Panc1 (cell line): Measurements from ENCODE around the gene KRT8. TPM values are rescaled to one million over a fixed set of nuclear protein-coding genes. Genes with fewer than 3 reads are reported as not detected.

Experiments
- ATAC-seq: fragments of 200-7000 bp; cut with Tn5 transposase; 2 replicates; pipeline ENCODE4 v1.9.1; 2020; ENCODE audit warnings: mild to moderate bottlenecking, moderate library complexity
- BruUV-seq: library from RNA; stranded (reverse); fragments of 400-500 nt; replicated peaks from 2 replicates; lab custom pipeline; 2021; lab: Mats Ljungman, UMichigan
- CTCF ChIA-PET: fragments of 300-600 bp; sonication (Branson Sonifier 250); formaldehyde crosslinking; loops from one replicate; lab custom pipeline; 2022; ENCODE audit warnings: antibody characterized with exemption; lab: Charles Lee
- POLR2A ChIA-PET: fragments of 300-600 bp; sonication (Branson Sonifier 250); formaldehyde crosslinking; loops from one replicate; lab custom pipeline; 2022; ENCODE audit warnings: antibody characterized with exemption; lab: Charles Lee
- DNase-seq: peaks from one replicate; pipeline ENCODE4 v3.0.0-alpha.2; 2010; ENCODE audit warnings: low read depth, low spot score
- H3K27ac ChIP-seq: 2 replicates; pipeline ENCODE4 v1.5.1; 2011; ENCODE audit warnings: mild to moderate bottlenecking, low read length, inconsistent platforms
- H3K27me3 ChIP-seq: fragments of 200-500 bp; sonication (Bioruptor generic); 2 replicates; pipeline ENCODE4 v1.6.0; 2014; ENCODE audit warnings: low read length, inconsistent platforms; ENCODE audit not compliant: control insufficient read depth, insufficient read depth
- H3K36me3 ChIP-seq: fragments of 200-500 bp; sonication (Bioruptor generic); 2 replicates; pipeline ENCODE4 v1.5.1; 2014; ENCODE audit warnings: inconsistent platforms, mild to moderate bottlenecking, low read length, moderate library complexity; ENCODE audit not compliant: control insufficient read depth, insufficient read depth
- H3K4me1 ChIP-seq: 2 replicates; pipeline ENCODE4 v1.5.1; 2011; ENCODE audit warnings: inconsistent platforms, mild to moderate bottlenecking, low read length, moderate library complexity; ENCODE audit not compliant: control insufficient read depth, insufficient read depth
- H3K4me3 ChIP-seq, 2 experiments: 2 replicates each; pipeline ENCODE4 v1.5.1; 2011 to 2012; ENCODE audit warnings: low read depth in 2 of 2, low read length in 2 of 2, mild to moderate bottlenecking in 2 of 2, inconsistent platforms in 1 of 2, moderate library complexity in 1 of 2
- H3K9me3 ChIP-seq: fragments of 200-500 bp; sonication (Bioruptor generic); 2 replicates; pipeline ENCODE4 v1.5.1; 2014; ENCODE audit warnings: low read depth, mild to moderate bottlenecking, inconsistent platforms, low read length, moderate library complexity; ENCODE audit not compliant: control insufficient read depth, insufficient read depth
- POLR2AphosphoS5 ChIP-seq: IDR thresholded peaks from 2 replicates; pipeline ENCODE4 v1.6.1; 2012; ENCODE audit warnings: mild to moderate bottlenecking, low read depth, low read length, moderate library complexity
- REST ChIP-seq, 2 experiments: IDR thresholded peaks; 2 replicates each; pipeline ENCODE4 v1.6.1; 2011 to 2012; ENCODE audit warnings: low read depth in 2 of 2, control low read depth in 1 of 2, low read length in 1 of 2, mild to moderate bottlenecking in 1 of 2, moderate library complexity in 1 of 2; ENCODE audit not compliant: insufficient read depth in 1 of 2
- SIN3A ChIP-seq: IDR thresholded peaks from 2 replicates; pipeline ENCODE4 v1.6.1; 2012; ENCODE audit warnings: low read depth, mild to moderate bottlenecking, low read length, moderate library complexity, borderline replicate concordance; ENCODE audit not compliant: insufficient read depth
- TCF7L2 ChIP-seq: IDR thresholded peaks from 2 replicates; pipeline ENCODE4 v1.6.1; 2011; ENCODE audit warnings: mild to moderate bottlenecking, low read depth, low read length, inconsistent platforms
- in situ Hi-C: cut with HindIII; loops from 2 replicates; pipeline ENCODE4 v1.10.0; 2016; ENCODE audit warnings: low sequenced_read_pairs, low pct_unique_long_range_greater_than_20kb
- intact Hi-C: fragments of 100-400 bp; cut with micrococcal nuclease; formaldehyde crosslinking; loops from one replicate; pipeline ENCODE4 v1.10.0; 2022; ENCODE audit not compliant: unreplicated experiment
- total RNA-seq: library from RNA; stranded (reverse); gene quantifications from one replicate; pipeline ENCODE4 v1.2.1, GENCODE V29; 2021; ENCODE audit not compliant: unreplicated experiment
- TF ChIP-seq, protein P1 (sequence below): fragments of 450-650 bp; IDR thresholded peaks from 2 replicates; pipeline ENCODE4 v1.5.1; 2017; ENCODE audit warnings: mild to moderate bottlenecking

KRT8 gene
- total RNA-seq, 1 experiment from 2014 or later = 6,125 TPM

DNA sequence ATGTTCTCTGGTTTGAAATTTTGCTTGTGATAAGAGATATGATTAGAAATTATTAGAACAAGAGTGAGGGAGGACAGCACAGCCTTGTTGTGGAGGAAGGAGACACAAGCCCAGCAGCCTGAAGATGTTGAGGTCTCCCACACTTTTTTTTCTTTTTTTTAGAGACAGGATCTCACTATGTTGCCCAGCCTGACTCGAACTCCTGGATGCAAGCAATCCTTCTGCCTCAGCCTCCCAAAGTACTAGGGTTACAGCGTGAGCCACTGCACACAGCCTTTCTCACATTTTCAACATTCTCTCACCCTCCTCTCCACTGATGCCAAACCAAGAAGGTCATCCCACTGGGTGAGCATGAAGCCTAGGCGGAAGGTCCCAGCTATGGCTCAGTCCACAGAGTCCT is 4.9 kb upstream of the KRT8 start:
- DNase-seq (no peak), ATAC-seq (no peak)
- Histone ChIP-seq H3K4me1 (peaks cover 47% of the 10 kb centered on the region), H3K9me3 (no peaks in the 10 kb centered on the region), H3K4me3 (no peak overlapping the region), H3K27ac (peak overlapping the region; percentile 81), H3K36me3 (no peaks in the 10 kb centered on the region), H3K27me3 (no peaks in the 10 kb centered on the region)
- TF ChIP-seq POLR2AphosphoS5 (no peak), SIN3A (no peak), REST (IDR thresholded peaks at IDR 0.05; ENCODE audit: insufficient read depth in 1 of 2, low read depth in 2 of 2, low read length in 1 of 2) (no peak), TCF7L2 (no peak)
- TF ChIP-seq, protein P1, sequence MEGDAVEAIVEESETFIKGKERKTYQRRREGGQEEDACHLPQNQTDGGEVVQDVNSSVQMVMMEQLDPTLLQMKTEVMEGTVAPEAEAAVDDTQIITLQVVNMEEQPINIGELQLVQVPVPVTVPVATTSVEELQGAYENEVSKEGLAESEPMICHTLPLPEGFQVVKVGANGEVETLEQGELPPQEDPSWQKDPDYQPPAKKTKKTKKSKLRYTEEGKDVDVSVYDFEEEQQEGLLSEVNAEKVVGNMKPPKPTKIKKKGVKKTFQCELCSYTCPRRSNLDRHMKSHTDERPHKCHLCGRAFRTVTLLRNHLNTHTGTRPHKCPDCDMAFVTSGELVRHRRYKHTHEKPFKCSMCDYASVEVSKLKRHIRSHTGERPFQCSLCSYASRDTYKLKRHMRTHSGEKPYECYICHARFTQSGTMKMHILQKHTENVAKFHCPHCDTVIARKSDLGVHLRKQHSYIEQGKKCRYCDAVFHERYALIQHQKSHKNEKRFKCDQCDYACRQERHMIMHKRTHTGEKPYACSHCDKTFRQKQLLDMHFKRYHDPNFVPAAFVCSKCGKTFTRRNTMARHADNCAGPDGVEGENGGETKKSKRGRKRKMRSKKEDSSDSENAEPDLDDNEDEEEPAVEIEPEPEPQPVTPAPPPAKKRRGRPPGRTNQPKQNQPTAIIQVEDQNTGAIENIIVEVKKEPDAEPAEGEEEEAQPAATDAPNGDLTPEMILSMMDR = no peak
- intact Hi-C loops = no loop called here
- in situ Hi-C loops = no loop called here
- CTCF ChIA-PET = no interaction called here
- POLR2A ChIA-PET = interaction anchor here (1.4 to 1.7 kb wide), 2 partner anchors 13 to 15 kb away, joined by 3 to 4 read pairs; no protein-coding TSS in a partner anchor
- no TSS peak for BruUV-seq

DNA sequence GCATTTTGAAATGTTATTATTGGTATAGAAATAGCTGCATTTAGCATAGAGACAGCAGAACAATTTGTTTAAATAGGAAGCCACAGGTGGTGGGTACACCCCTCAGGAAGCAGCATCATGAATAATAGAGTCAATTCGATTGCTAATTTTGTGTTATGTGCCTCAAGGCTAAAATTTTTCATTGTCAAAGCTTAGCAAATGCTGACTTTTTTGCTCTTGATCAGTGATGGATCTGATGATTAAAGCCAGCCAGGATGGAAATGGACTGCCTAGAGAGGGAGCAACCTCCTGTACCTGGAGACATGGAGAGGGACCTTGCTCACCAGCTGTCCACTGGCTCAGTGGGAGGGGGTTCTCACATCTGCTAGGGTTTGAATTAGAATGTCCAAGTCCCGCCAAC is 4.5 kb upstream of the KRT8 start:
- intact Hi-C loops = no loop called here
- CTCF ChIA-PET = interaction anchor here (1.0 kb wide), 1 partner anchor 10 kb away, joined by 4 read pairs; no protein-coding TSS in a partner anchor
- H3K4me1 ChIP-seq = peaks cover 47% of the 10 kb centered on the region
- no peak for DNase-seq
- no peaks in the 10 kb centered on the region for H3K36me3 ChIP-seq
- BruUV-seq = no TSS peak
- no peaks in the 10 kb centered on the region for H3K9me3 ChIP-seq
- in situ Hi-C loops = no loop called here
- no peak for ATAC-seq
- TF ChIP-seq, protein P1 = no peak
- no peak for TF ChIP-seq SIN3A
- TF ChIP-seq POLR2AphosphoS5 = no peak
- no peak for TF ChIP-seq REST (IDR thresholded peaks at IDR 0.05; ENCODE audit: insufficient read depth in 1 of 2, low read depth in 2 of 2, low read length in 1 of 2)
- no peak for TF ChIP-seq TCF7L2
- H3K4me3 ChIP-seq = no peak overlapping the region
- H3K27me3 ChIP-seq = no peaks in the 10 kb centered on the region
- POLR2A ChIA-PET = interaction anchor here (1.4 to 1.7 kb wide), 2 partner anchors 13 to 16 kb away, joined by 3 to 4 read pairs; no protein-coding TSS in a partner anchor
- H3K27ac ChIP-seq = peak overlapping the region; percentile 81
